Measurements from ENCODE around the gene BPIFB3. TPM values are rescaled to one million over a fixed set of nuclear protein-coding genes. Genes with fewer than 3 reads are reported as not detected.

BPIFB3 gene
- total RNA-seq, 4 donors from 2014 or later: not detected

GRCh38 chr20:33072362-33072761, 18.7 kb downstream of the BPIFB3 start:
- no peak overlapping the region for H3K27ac ChIP-seq
- no peaks in the 10 kb centered on the region for H3K36me3 ChIP-seq
- 96 to 97% methylated on average over 3 to 4 of the region's 4 CpGs for WGBS, 2 donors (ENCODE audit: low coverage in 1 of 2)
- no peaks in the 10 kb centered on the region for H3K4me1 ChIP-seq
- TF ChIP-seq POLR2A (IDR thresholded peaks at IDR 0.05) (no peak), EP300 (IDR thresholded peaks at IDR 0.05) (no peak), POLR2AphosphoS5 (IDR thresholded peaks at IDR 0.05) (no peak), CTCF (IDR thresholded peaks at IDR 0.05) (no peak)
- H3K4me3 ChIP-seq: no peak overlapping the region
- no peaks in the 10 kb centered on the region for H3K9me3 ChIP-seq
- H3K27me3 ChIP-seq: peaks cover 43% of the 10 kb centered on the region
- ATAC-seq: no peak

- no peak overlapping the region for H3K4me3 ChIP-seq
- H3K36me3 ChIP-seq: no peaks in the 10 kb centered on the region
- no peaks in the 10 kb centered on the region for H3K9me3 ChIP-seq
- 80 to 87% methylated on average over 1 to 2 of the region's 2 CpGs for WGBS, 2 donors (ENCODE audit: low coverage in 1 of 2)
- TF ChIP-seq POLR2A (IDR thresholded peaks at IDR 0.05): no peak
- no peak for TF ChIP-seq EP300 (IDR thresholded peaks at IDR 0.05)
- TF ChIP-seq POLR2AphosphoS5 (IDR thresholded peaks at IDR 0.05): no peak
- TF ChIP-seq CTCF (IDR thresholded peaks at IDR 0.05): no peak
- no peak overlapping the region for H3K27ac ChIP-seq
- ATAC-seq: no peak
- peaks cover 48% of the 10 kb centered on the region for H3K27me3 ChIP-seq
- no peaks in the 10 kb centered on the region for H3K4me1 ChIP-seq
These were observed 19.1 kb downstream of the BPIFB3 start for GRCh38 chr20:33072813-33073212.

- TF ChIP-seq POLR2A (IDR thresholded peaks at IDR 0.05) (no peak), CTCF (IDR thresholded peaks at IDR 0.05) (no peak), EP300 (IDR thresholded peaks at IDR 0.05) (no peak), POLR2AphosphoS5 (IDR thresholded peaks at IDR 0.05) (no peak)
- no peak overlapping the region for H3K27ac ChIP-seq
- no peak overlapping the region for H3K4me3 ChIP-seq
- no peaks in the 10 kb centered on the region for H3K9me3 ChIP-seq
- WGBS, 2 donors (ENCODE audit: low coverage in 1 of 2): 83 to 92% methylated on average over 2 of the region's 2 CpGs
- no peak for ATAC-seq
- peaks cover 49% of the 10 kb centered on the region for H3K27me3 ChIP-seq
- no peaks in the 10 kb centered on the region for H3K36me3 ChIP-seq
- H3K4me1 ChIP-seq: no peaks in the 10 kb centered on the region
These were observed 21.0 kb downstream of the BPIFB3 start for GRCh38 chr20:33074675-33075074.

- H3K36me3 ChIP-seq: no peaks in the 10 kb centered on the region
- no peaks in the 10 kb centered on the region for H3K9me3 ChIP-seq
- 38 to 54% methylated on average over 1 to 4 of the region's 6 CpGs for WGBS, 2 donors (ENCODE audit: low coverage in 1 of 2)
- no peak for ATAC-seq
- H3K4me3 ChIP-seq: no peak overlapping the region
- H3K27me3 ChIP-seq: peaks cover 49% of the 10 kb centered on the region
- TF ChIP-seq POLR2A (IDR thresholded peaks at IDR 0.05): no peak
- TF ChIP-seq EP300 (IDR thresholded peaks at IDR 0.05): no peak
- no peak for TF ChIP-seq CTCF (IDR thresholded peaks at IDR 0.05)
- TF ChIP-seq POLR2AphosphoS5 (IDR thresholded peaks at IDR 0.05): no peak
- H3K4me1 ChIP-seq: no peaks in the 10 kb centered on the region
- no peak overlapping the region for H3K27ac ChIP-seq
These were observed 21.6 kb downstream of the BPIFB3 start for GRCh38 chr20:33075281-33075680.

- no peaks in the 10 kb centered on the region for H3K9me3 ChIP-seq
- H3K27me3 ChIP-seq: peaks cover 36% of the 10 kb centered on the region
- ATAC-seq: no peak
- WGBS, 2 donors (ENCODE audit: low coverage in 1 of 2): 57% methylated on average over 2 to 3 of the region's 6 CpGs
- H3K27ac ChIP-seq: no peak overlapping the region
- no peak overlapping the region for H3K4me3 ChIP-seq
- TF ChIP-seq EP300 (IDR thresholded peaks at IDR 0.05) (no peak), POLR2AphosphoS5 (IDR thresholded peaks at IDR 0.05) (no peak), POLR2A (IDR thresholded peaks at IDR 0.05) (no peak), CTCF (IDR thresholded peaks at IDR 0.05) (no peak)
- no peaks in the 10 kb centered on the region for H3K4me1 ChIP-seq
- no peaks in the 10 kb centered on the region for H3K36me3 ChIP-seq
These were observed 23.1 kb downstream of the BPIFB3 start for GRCh38 chr20:33076662-33077372.
